ENCODE results near the gene LRRC25.

- TF ChIP-seq CTCF (conservative IDR thresholded peaks at IDR 0.05; ENCODE audit: low read length) (no peak), EZH2phosphoT487 (IDR thresholded peaks at IDR 0.05; ENCODE audit: borderline replicate concordance, low read depth, low read length) (no peak)
Measured at GRCh38 chr19:18446145-18446810, 48.9 kb upstream of the LRRC25 start.

Data from OCI-LY7 (cell line).